OCI-M2 (cell line): ENCODE results near the gene ATP10B.
"Not testable (repeated sequence)": the region's sequence is repeated elsewhere in the genome, so short reads cannot be mapped to it uniquely, and the experiment has no call there.

Experiments used
- DNase-seq: peaks from one replicate; lab custom pipeline; 2025; ENCODE audit not compliant: unreplicated experiment; lab: John Stamatoyannopoulos, UW

Gene ATP10B

GRCh38 chr5:160852049-160852448 lies at the start of gene ATP10B:
Gene ATP10B (minus strand): TSS chr5:160852211. CDS start chr5:160688074, 164,137 bp downstream.
- DNase-seq, result no peak

GRCh38 chr5:160901656-160902055 lies 49.6 kb upstream of the ATP10B start:
- no peak for DNase-seq

GRCh38 chr5:160899735-160900134 lies 47.7 kb upstream of the ATP10B start:
- DNase-seq, result no peak

GRCh38 chr5:160893180-160893964 lies 41.4 kb upstream of the ATP10B start:
- DNase-seq, result not testable (repeated sequence)

GRCh38 chr5:160887780-160888179 lies 35.8 kb upstream of the ATP10B start:
- no peak for DNase-seq

- not testable (repeated sequence) for DNase-seq
Observed at GRCh38 chr5:160873560-160874200, 21.7 kb upstream of the ATP10B start.

- no peak for DNase-seq
Observed at GRCh38 chr5:160869989-160870521, 18.0 kb upstream of the ATP10B start.

- DNase-seq, result no peak
Observed at GRCh38 chr5:160867976-160868375, 16.0 kb upstream of the ATP10B start.

- no peak for DNase-seq
Observed at GRCh38 chr5:160851451-160851850, 560 bp downstream of the ATP10B start.

- no peak for DNase-seq
Observed at GRCh38 chr5:160850421-160850820, 1.6 kb downstream of the ATP10B start.

GRCh38 chr5:160847526-160848085 lies 4.4 kb downstream of the ATP10B start:
- DNase-seq, result no peak

GRCh38 chr5:160846642-160847041 lies 5.4 kb downstream of the ATP10B start:
- no peak for DNase-seq

- no peak for DNase-seq
Observed at GRCh38 chr5:160844177-160844576, 7.8 kb downstream of the ATP10B start.

GRCh38 chr5:160843240-160843639 lies 8.8 kb downstream of the ATP10B start:
- DNase-seq, result no peak

GRCh38 chr5:160837749-160838593 lies 14.0 kb downstream of the ATP10B start:
- DNase-seq, result no peak

- no peak for DNase-seq
Observed at GRCh38 chr5:160837211-160837610, 14.8 kb downstream of the ATP10B start.

- no peak for DNase-seq
Observed at GRCh38 chr5:160835818-160836528, 16.0 kb downstream of the ATP10B start.

GRCh38 chr5:160835376-160835775 lies 16.6 kb downstream of the ATP10B start:
- DNase-seq, result no peak

GRCh38 chr5:160833806-160834205 lies 18.2 kb downstream of the ATP10B start:
- no peak for DNase-seq

- DNase-seq, result no peak
Observed at GRCh38 chr5:160831801-160832200, 20.2 kb downstream of the ATP10B start.
